KOPT-K1 (cell line): ENCODE data around the gene STAMBPL1.

Experiments used
- H3K27ac ChIP-seq: fragments of 200-600 bp; sonication (generic); 2 replicates; pipeline ENCODE4 v1.5.1; 2016; ENCODE audit warnings: antibody characterized with exemption, mild to moderate bottlenecking, low read depth, low read length; ENCODE audit not compliant: poor library complexity, severe bottlenecking
- H3K36me3 ChIP-seq: fragments of 200-600 bp; sonication (generic); 2 replicates; pipeline ENCODE4 v1.5.1; 2017; ENCODE audit warnings: antibody characterized with exemption, mild to moderate bottlenecking, low read length, moderate library complexity; ENCODE audit not compliant: insufficient read depth
- H3K9me3 ChIP-seq: fragments of 200-600 bp; sonication (generic); 2 replicates; pipeline ENCODE4 v1.5.1; 2017; ENCODE audit warnings: antibody characterized with exemption, low read length, mild to moderate bottlenecking; ENCODE audit not compliant: insufficient read depth, poor library complexity, severe bottlenecking

STAMBPL1 gene

GRCh38 chr10:88896372-88896993, 16.4 kb downstream of the STAMBPL1 start:
- no peak overlapping the region for H3K27ac ChIP-seq
- peaks cover 65% of the 10 kb centered on the region for H3K36me3 ChIP-seq

GRCh38 chr10:88896994-88897853, 17.2 kb downstream of the STAMBPL1 start:
- Histone ChIP-seq H3K36me3 (peaks cover 73% of the 10 kb centered on the region), H3K9me3 (no peaks in the 10 kb centered on the region), H3K27ac (no peak overlapping the region)

More at GRCh38 chr10:88896372-88896993, 16.4 kb downstream of the STAMBPL1 start:
- H3K9me3 ChIP-seq: no peaks in the 10 kb centered on the region

- H3K27ac ChIP-seq: no peak overlapping the region
- H3K9me3 ChIP-seq: no peaks in the 10 kb centered on the region
- H3K36me3 ChIP-seq: peaks cover 86% of the 10 kb centered on the region
Measured at GRCh38 chr10:88898727-88899126, 18.7 kb downstream of the STAMBPL1 start.

- Histone ChIP-seq H3K9me3 (no peaks in the 10 kb centered on the region), H3K36me3 (peaks cover 88% of the 10 kb centered on the region), H3K27ac (no peak overlapping the region)
Measured at GRCh38 chr10:88899886-88900285, 19.8 kb downstream of the STAMBPL1 start.

- H3K27ac ChIP-seq: no peak overlapping the region
- no peaks in the 10 kb centered on the region for H3K9me3 ChIP-seq
- peaks cover 90% of the 10 kb centered on the region for H3K36me3 ChIP-seq
Measured at GRCh38 chr10:88901206-88901983, 21.4 kb downstream of the STAMBPL1 start.

- H3K36me3 ChIP-seq: peaks cover 90% of the 10 kb centered on the region
- H3K27ac ChIP-seq: no peak overlapping the region
- H3K9me3 ChIP-seq: no peaks in the 10 kb centered on the region
Measured at GRCh38 chr10:88901984-88902789, 22.1 kb downstream of the STAMBPL1 start.

GRCh38 chr10:88903715-88904114, 23.7 kb downstream of the STAMBPL1 start:
- Histone ChIP-seq H3K36me3 (peaks cover 96% of the 10 kb centered on the region), H3K27ac (no peak overlapping the region), H3K9me3 (no peaks in the 10 kb centered on the region)

- Histone ChIP-seq H3K27ac (no peak overlapping the region), H3K36me3 (peaks cover 100% of the 10 kb centered on the region)
Measured at GRCh38 chr10:88906921-88907320, 26.9 kb downstream of the STAMBPL1 start.

GRCh38 chr10:88908194-88908593, 28.1 kb downstream of the STAMBPL1 start:
- Histone ChIP-seq H3K27ac (no peak overlapping the region), H3K9me3 (no peaks in the 10 kb centered on the region), H3K36me3 (peaks cover 100% of the 10 kb centered on the region)

More at GRCh38 chr10:88906921-88907320, 26.9 kb downstream of the STAMBPL1 start:
- H3K9me3 ChIP-seq: no peaks in the 10 kb centered on the region

- Histone ChIP-seq H3K27ac (no peak overlapping the region), H3K36me3 (peaks cover 94% of the 10 kb centered on the region), H3K9me3 (no peaks in the 10 kb centered on the region)
Measured at GRCh38 chr10:88911116-88911515, 31.1 kb downstream of the STAMBPL1 start.

GRCh38 chr10:88911851-88912250, 31.8 kb downstream of the STAMBPL1 start:
- peaks cover 94% of the 10 kb centered on the region for H3K36me3 ChIP-seq
- no peaks in the 10 kb centered on the region for H3K9me3 ChIP-seq
- no peak overlapping the region for H3K27ac ChIP-seq

GRCh38 chr10:88913127-88913526, 33.1 kb downstream of the STAMBPL1 start:
- Histone ChIP-seq H3K36me3 (peaks cover 94% of the 10 kb centered on the region), H3K9me3 (no peaks in the 10 kb centered on the region), H3K27ac (no peak overlapping the region)

GRCh38 chr10:88913788-88914187, 33.7 kb downstream of the STAMBPL1 start:
- Histone ChIP-seq H3K9me3 (no peaks in the 10 kb centered on the region), H3K27ac (no peak overlapping the region), H3K36me3 (peaks cover 94% of the 10 kb centered on the region)

GRCh38 chr10:88915781-88916180, 35.7 kb downstream of the STAMBPL1 start:
- H3K9me3 ChIP-seq: no peaks in the 10 kb centered on the region
- no peak overlapping the region for H3K27ac ChIP-seq
- peaks cover 94% of the 10 kb centered on the region for H3K36me3 ChIP-seq
